Peyer's patch (tissue), 4 donors: Measurements from ENCODE around the gene CALN1.

Source experiments
- POLR2A ChIP-seq, 2 donors: fragments of 450-650 bp; IDR thresholded peaks; one replicate each; pipeline ENCODE4 v1.5.1; 2017; ENCODE audit warnings: antibody characterized with exemption in 2 of 2, mild to moderate bottlenecking in 2 of 2, moderate library complexity in 2 of 2
- TF ChIP-seq, protein P1 (sequence below), 6 experiments: fragments of 450-650 bp in 4 of 6; fragments of 200-600 bp in 2 of 6; sonication (generic) in 1 of 6; IDR thresholded peaks; one replicate each; pipeline ENCODE4 v1.5.1; 2017 to 2019; ENCODE audit warnings: antibody characterized with exemption in 6 of 6, mild to moderate bottlenecking in 3 of 6, moderate library complexity in 1 of 6

DNA sequence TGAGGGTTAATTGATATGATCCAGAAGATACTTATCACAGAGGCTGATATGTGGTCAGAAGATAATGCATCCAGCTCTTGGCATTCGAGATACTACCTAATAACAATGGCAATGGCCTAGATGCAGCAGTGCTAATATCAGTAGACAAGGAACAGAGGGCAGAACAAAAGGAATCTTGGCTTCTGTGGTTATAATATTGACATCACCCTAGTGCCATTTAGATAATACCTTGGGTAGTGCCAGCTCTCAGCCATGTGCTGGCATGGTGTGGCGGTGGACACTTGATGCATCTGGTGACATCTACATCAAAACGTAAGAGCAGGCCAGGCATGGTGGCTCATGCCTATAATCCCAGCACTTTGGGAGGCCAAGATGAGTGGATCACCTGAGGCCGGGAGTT, 101.8 kb downstream of the CALN1 start:
- TF ChIP-seq, protein P1, sequence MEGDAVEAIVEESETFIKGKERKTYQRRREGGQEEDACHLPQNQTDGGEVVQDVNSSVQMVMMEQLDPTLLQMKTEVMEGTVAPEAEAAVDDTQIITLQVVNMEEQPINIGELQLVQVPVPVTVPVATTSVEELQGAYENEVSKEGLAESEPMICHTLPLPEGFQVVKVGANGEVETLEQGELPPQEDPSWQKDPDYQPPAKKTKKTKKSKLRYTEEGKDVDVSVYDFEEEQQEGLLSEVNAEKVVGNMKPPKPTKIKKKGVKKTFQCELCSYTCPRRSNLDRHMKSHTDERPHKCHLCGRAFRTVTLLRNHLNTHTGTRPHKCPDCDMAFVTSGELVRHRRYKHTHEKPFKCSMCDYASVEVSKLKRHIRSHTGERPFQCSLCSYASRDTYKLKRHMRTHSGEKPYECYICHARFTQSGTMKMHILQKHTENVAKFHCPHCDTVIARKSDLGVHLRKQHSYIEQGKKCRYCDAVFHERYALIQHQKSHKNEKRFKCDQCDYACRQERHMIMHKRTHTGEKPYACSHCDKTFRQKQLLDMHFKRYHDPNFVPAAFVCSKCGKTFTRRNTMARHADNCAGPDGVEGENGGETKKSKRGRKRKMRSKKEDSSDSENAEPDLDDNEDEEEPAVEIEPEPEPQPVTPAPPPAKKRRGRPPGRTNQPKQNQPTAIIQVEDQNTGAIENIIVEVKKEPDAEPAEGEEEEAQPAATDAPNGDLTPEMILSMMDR (IDR thresholded peaks at IDR 0.05), result no peak
- TF ChIP-seq POLR2A (IDR thresholded peaks at IDR 0.05), result no peak
